Right lobe of liver (tissue), 6 donors: ENCODE results near the gene GRK1. TPM values are rescaled to one million over a fixed set of nuclear protein-coding genes. Genes with fewer than 3 reads are reported as not detected.
A peak's percentile ranks its signal among the peaks of the same experiment; 100 is the strongest.

Experiments used
- ATAC-seq, 4 donors: fragments of 200-7000 bp; cut with Tn5 transposase; one replicate each; pipeline ENCODE4 v1.9.1; 2020; ENCODE audit warnings: mild to moderate bottlenecking in 4 of 4, moderate library complexity in 4 of 4
- DNase-seq, 3 donors: peaks; one replicate each; pipeline ENCODE4 v3.0.0-alpha.2; 2020
- H3K27ac ChIP-seq, 3 donors: fragments of 200-600 bp; one replicate each; pipeline ENCODE4 v1.8.0; 2022
- H3K27me3 ChIP-seq, 2 donors: fragments of 200-600 bp; one replicate each; pipeline ENCODE4 v1.8.0; 2022
- H3K36me3 ChIP-seq, 4 donors: fragments of 200-600 bp; sonication (generic) in 1 of 4; one replicate each; pipeline versions ENCODE4 v1.5.1 to v1.8.0; 2017 to 2022; ENCODE audit warnings: control low read depth in 1 of 4
- H3K4me1 ChIP-seq, 4 donors: fragments of 200-600 bp; sonication (generic) in 1 of 4; one replicate each; pipeline versions ENCODE4 v1.5.1 to v1.8.0; 2017 to 2022; ENCODE audit warnings: control low read depth in 1 of 4
- H3K4me3 ChIP-seq, 3 donors: fragments of 200-600 bp; one replicate each; pipeline ENCODE4 v1.8.0; 2022
- H3K9me3 ChIP-seq, 4 donors: fragments of 200-600 bp; sonication (generic) in 1 of 4; one replicate each; pipeline versions ENCODE4 v1.5.1 to v1.8.0; 2017 to 2022; ENCODE audit warnings: control low read depth in 1 of 4
- CTCF ChIP-seq, 4 donors: fragments of 200-600 bp in 3 of 4; fragments of 450-650 bp in 1 of 4; IDR thresholded peaks; one replicate each; pipeline versions ENCODE4 v1.5.1 to v1.8.0; 2016 to 2022; ENCODE audit warnings: antibody characterized with exemption in 4 of 4, mild to moderate bottlenecking in 2 of 4
- POLR2A ChIP-seq: fragments of 450-650 bp; IDR thresholded peaks from one replicate; pipeline ENCODE4 v1.6.1; 2017; ENCODE audit warnings: antibody characterized with exemption, mild to moderate bottlenecking
- WGBS: methylation state at CpG from one replicate; pipeline ENCODE4 v1.1.6; 2018; ENCODE audit warnings: low coverage, low lambda C conversion rate; ENCODE audit not compliant: insufficient coverage; ENCODE audit errors: missing lambda C conversion rate; 5-methylcytosine and 5-hydroxymethylcytosine counted together
- intact Hi-C, 2 donors: fragments of 100-400 bp; cut with DNase I; formaldehyde crosslinking; loops; one replicate each; pipeline versions ENCODE4 v1.11.2 to v1.14.1; 2022
- total RNA-seq, 6 experiments: library from RNA; depleted of rRNA in 2 of 6; stranded (reverse); fragments of >200 nt in 2 of 6; fragmentation: NEBNext Ultra II Directional in 3 of 6; extraction: Animal tissue kit (Norgen Biotek cat#: 25700) in 3 of 6; gene quantifications; one replicate each; pipeline versions ENCODE4 v1.1.0 to v1.2.4, GENCODE V29; 2016 to 2023
- donor health status: DM: no; HTN: yes; CAD: no.
- donor health status: DM: no; HTN: no; CAD: no.
- donor health status: DM: no; HTN: no; CAD: no.
- donor health status: DM: no; HTN: yes; CAD: no.
- donor health status: DM: no; HTN: yes; CAD: no.

The GRK1 gene
- total RNA-seq, 6 experiments from 2014 or later, result not detected

GRCh38 chr13:113646921-113647340, 20.1 kb upstream of the GRK1 start:
- no peak for TF ChIP-seq POLR2A
- no peak for TF ChIP-seq CTCF (IDR thresholded peaks at IDR 0.05)
- Histone ChIP-seq H3K4me1 (peaks cover 0 to 24% (median 6%) of the 10 kb centered on the region in 4 donors), H3K9me3 (no peaks in the 10 kb centered on the region), H3K36me3 (peaks cover 0 to 2% (median 0%) of the 10 kb centered on the region in 4 donors), H3K4me3 (no peak overlapping the region), H3K27ac (peak overlapping the region in 2 of 3 donors; percentile 39 to 70), H3K27me3 (no peaks in the 10 kb centered on the region)
- ATAC-seq (peak in 1 of 4 donors; percentile 6), DNase-seq (peak in 1 of 3 donors; percentile 50)
- 72% methylated on average over 10 of the region's 10 CpGs for whole genome bisulfite sequencing
- intact Hi-C loops, result no loop called here

- Histone ChIP-seq H3K36me3 (no peaks in the 10 kb centered on the region), H3K27ac (peak overlapping the region in 2 of 3 donors; percentile 39 to 70), H3K27me3 (no peaks in the 10 kb centered on the region), H3K9me3 (no peaks in the 10 kb centered on the region), H3K4me3 (no peak overlapping the region), H3K4me1 (peaks cover 0 to 24% (median 6%) of the 10 kb centered on the region in 4 donors)
- intact Hi-C loops, result no loop called here
- TF ChIP-seq CTCF (IDR thresholded peaks at IDR 0.05) (no peak), POLR2A (no peak)
- WGBS, result 38% methylated on average over 28 of the region's 42 CpGs
- peak; percentile 91 to 96 (median 94) for DNase-seq
- ATAC-seq, result peak; percentile 94 to 96 (median 96)
Measured at GRCh38 chr13:113647351-113648215, 19.4 kb upstream of the GRK1 start.

- Histone ChIP-seq H3K36me3 (no peaks in the 10 kb centered on the region), H3K27me3 (no peaks in the 10 kb centered on the region), H3K4me3 (no peak overlapping the region), H3K27ac (peak overlapping the region in 1 of 3 donors; percentile 55), H3K4me1 (peaks cover 0 to 24% (median 6%) of the 10 kb centered on the region in 4 donors), H3K9me3 (no peaks in the 10 kb centered on the region)
- 81% methylated on average over 8 of the region's 13 CpGs for WGBS
- ATAC-seq (no peak), DNase-seq (peak in 2 of 3 donors; percentile 44 to 53)
- no peak for TF ChIP-seq CTCF (IDR thresholded peaks at IDR 0.05)
- TF ChIP-seq POLR2A, result no peak
- intact Hi-C loops, result no loop called here
Measured at GRCh38 chr13:113648216-113648610, 18.8 kb upstream of the GRK1 start.

GRCh38 chr13:113649212-113649611, 17.8 kb upstream of the GRK1 start:
- intact Hi-C loops, result no loop called here
- ATAC-seq, result no peak
- Histone ChIP-seq H3K9me3 (no peaks in the 10 kb centered on the region), H3K4me1 (peaks cover 0 to 24% (median 6%) of the 10 kb centered on the region in 4 donors), H3K27me3 (no peaks in the 10 kb centered on the region), H3K4me3 (no peak overlapping the region), H3K36me3 (no peaks in the 10 kb centered on the region), H3K27ac (no peak overlapping the region)
- peak in 2 of 3 donors; percentile 32 to 43 for DNase-seq
- no peak for TF ChIP-seq CTCF (IDR thresholded peaks at IDR 0.05)
- no peak for TF ChIP-seq POLR2A
- 86% methylated on average over 11 of the region's 17 CpGs for WGBS
